Measurements from ENCODE around the gene FBXO24. TPM values are rescaled to one million over a fixed set of nuclear protein-coding genes. Genes with fewer than 3 reads are reported as not detected.
A peak's percentile ranks its signal among the peaks of the same experiment; 100 is the strongest.

The FBXO24 gene
- polyA plus RNA-seq, 1 of the 3 experiments (the other 2 are of a cell fraction) = 0.94 TPM

DNA sequence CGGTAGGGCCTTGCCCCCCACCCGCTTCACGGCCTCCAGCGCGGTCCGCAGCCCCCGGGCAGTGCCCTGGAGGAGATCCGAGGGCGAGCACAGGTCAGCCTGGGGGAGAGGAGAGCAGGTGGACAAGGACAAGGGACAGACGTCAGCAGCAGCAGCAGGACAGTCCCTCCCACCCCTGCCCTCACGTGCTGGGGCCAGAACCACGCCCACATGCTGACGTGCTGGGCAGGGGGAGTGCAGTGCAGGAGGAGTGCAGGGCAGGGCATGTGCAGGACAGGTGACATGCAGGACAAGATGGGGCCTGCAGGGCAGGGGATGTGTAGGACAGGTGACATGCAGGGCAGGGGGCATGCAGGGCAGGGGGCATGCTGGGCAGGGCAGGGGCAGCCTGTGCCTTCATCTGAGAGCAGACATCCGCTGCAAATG, 10.9 kb upstream of the FBXO24 start:
- Histone ChIP-seq H3F3A (replicated peaks; ENCODE audit: insufficient read depth) (no peaks in the 10 kb centered on the region), H3K27ac (ENCODE audit: low read depth in 2 of 2, low read length in 1 of 2) (no peak overlapping the region), H3K4me2 (no peak overlapping the region), H3K4me3 (ENCODE audit: low read depth in 2 of 2, low read length in 1 of 2) (no peak overlapping the region), H3K4me1 (ENCODE audit: control insufficient read depth in 1 of 2, insufficient read depth in 2 of 2, low read depth in 1 of 2, low read length in 1 of 2) (peaks cover 0 to 10% of the 10 kb centered on the region in 2 experiments; a peak in 1 of 4 replicates), H3K9me3 (no peaks in the 10 kb centered on the region), H3K9ac (no peak overlapping the region), H3K9me2 (no peaks in the 10 kb centered on the region), H4K20me1 (ENCODE audit: insufficient read depth) (no peaks in the 10 kb centered on the region), H2AFZ (ENCODE audit: low read depth) (no peak overlapping the region), H3K79me2 (ENCODE audit: insufficient read depth) (no peaks in the 10 kb centered on the region), H3K27me3 (ENCODE audit: insufficient read depth) (no peaks in the 10 kb centered on the region), H3K36me3 (replicated peaks in 1 of 2; ENCODE audit: control insufficient read depth in 1 of 2, insufficient read depth in 2 of 2, low read length in 1 of 2) (peaks cover 21 to 45% of the 10 kb centered on the region in 2 experiments)
- POLR2A ChIA-PET = no interaction called here
- CTCF ChIA-PET = interaction anchor here (1.0 to 1.4 kb wide), 2 partner anchors 11 to 92 kb away, joined by 5 read pairs; partner anchors contain the start of gene NYAP1
- TF ChIP-seq GATA2 (CRISPR knock-in tag; IDR thresholded peaks at IDR 0.05) = no peak
- TF ChIP-seq POLR2AphosphoS5 (IDR thresholded peaks at IDR 0.05; ENCODE audit: low read depth, low read length) = no peak
- TF ChIP-seq YY1 (IDR thresholded peaks at IDR 0.05; ENCODE audit: low read depth) = no peak
- no peak for TF ChIP-seq FOSL2 (IDR thresholded peaks at IDR 0.05; ENCODE audit: borderline replicate concordance, low read depth)
- TF ChIP-seq EZH2phosphoT487 (IDR thresholded peaks at IDR 0.05; ENCODE audit: borderline replicate concordance, low read depth) = no peak
- TF ChIP-seq, protein P1, sequence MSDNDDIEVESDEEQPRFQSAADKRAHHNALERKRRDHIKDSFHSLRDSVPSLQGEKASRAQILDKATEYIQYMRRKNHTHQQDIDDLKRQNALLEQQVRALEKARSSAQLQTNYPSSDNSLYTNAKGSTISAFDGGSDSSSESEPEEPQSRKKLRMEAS (IDR thresholded peaks at IDR 0.05; ENCODE audit: low read depth) = no peak
- TF ChIP-seq ELF1 (IDR thresholded peaks at IDR 0.05) = no peak
- no peak for TF ChIP-seq FOXM1 (IDR thresholded peaks at IDR 0.05; ENCODE audit: low read depth)
- TF ChIP-seq, protein P2, sequence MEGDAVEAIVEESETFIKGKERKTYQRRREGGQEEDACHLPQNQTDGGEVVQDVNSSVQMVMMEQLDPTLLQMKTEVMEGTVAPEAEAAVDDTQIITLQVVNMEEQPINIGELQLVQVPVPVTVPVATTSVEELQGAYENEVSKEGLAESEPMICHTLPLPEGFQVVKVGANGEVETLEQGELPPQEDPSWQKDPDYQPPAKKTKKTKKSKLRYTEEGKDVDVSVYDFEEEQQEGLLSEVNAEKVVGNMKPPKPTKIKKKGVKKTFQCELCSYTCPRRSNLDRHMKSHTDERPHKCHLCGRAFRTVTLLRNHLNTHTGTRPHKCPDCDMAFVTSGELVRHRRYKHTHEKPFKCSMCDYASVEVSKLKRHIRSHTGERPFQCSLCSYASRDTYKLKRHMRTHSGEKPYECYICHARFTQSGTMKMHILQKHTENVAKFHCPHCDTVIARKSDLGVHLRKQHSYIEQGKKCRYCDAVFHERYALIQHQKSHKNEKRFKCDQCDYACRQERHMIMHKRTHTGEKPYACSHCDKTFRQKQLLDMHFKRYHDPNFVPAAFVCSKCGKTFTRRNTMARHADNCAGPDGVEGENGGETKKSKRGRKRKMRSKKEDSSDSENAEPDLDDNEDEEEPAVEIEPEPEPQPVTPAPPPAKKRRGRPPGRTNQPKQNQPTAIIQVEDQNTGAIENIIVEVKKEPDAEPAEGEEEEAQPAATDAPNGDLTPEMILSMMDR (IDR thresholded peaks at IDR 0.05) = no peak
- TF ChIP-seq NRF1 (IDR thresholded peaks at IDR 0.05; ENCODE audit: low read depth, low read length) = no peak
- TF ChIP-seq, protein P3, sequence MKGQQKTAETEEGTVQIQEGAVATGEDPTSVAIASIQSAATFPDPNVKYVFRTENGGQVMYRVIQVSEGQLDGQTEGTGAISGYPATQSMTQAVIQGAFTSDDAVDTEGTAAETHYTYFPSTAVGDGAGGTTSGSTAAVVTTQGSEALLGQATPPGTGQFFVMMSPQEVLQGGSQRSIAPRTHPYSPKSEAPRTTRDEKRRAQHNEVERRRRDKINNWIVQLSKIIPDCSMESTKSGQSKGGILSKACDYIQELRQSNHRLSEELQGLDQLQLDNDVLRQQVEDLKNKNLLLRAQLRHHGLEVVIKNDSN (IDR thresholded peaks at IDR 0.05; ENCODE audit: borderline replicate concordance, low read depth) = no peak
- no peak for TF ChIP-seq GABPA (IDR thresholded peaks at IDR 0.05; ENCODE audit: low read depth)
- no peak for TF ChIP-seq EP300 (IDR thresholded peaks at IDR 0.05; ENCODE audit: borderline replicate concordance in 1 of 2, low read depth in 1 of 2, low read length in 1 of 2)
- no peak for TF ChIP-seq FOXJ3 (CRISPR knock-in tag; IDR thresholded peaks at IDR 0.05)
- TF ChIP-seq RAD21 (IDR thresholded peaks at IDR 0.05; ENCODE audit: low read length) = no peak
- peak; percentile 33 for DNase-seq
- WGBS (ENCODE audit: low lambda C conversion rate) = 95% methylated on average over 14 of the region's 14 CpGs
